ENCODE data around the gene TSPAN9.

GRCh38 chr12:3271146-3271545, 194.0 kb downstream of the TSPAN9 start:
- no peak for TF ChIP-seq CTCF (IDR thresholded peaks at IDR 0.05)
- TF ChIP-seq ZFP36 (IDR thresholded peaks at IDR 0.05; ENCODE audit: borderline replicate concordance, partially characterized antibody) = no peak
- no peak for TF ChIP-seq POLR2A (IDR thresholded peaks at IDR 0.05; ENCODE audit: low read length)
- TF ChIP-seq HDAC2 (IDR thresholded peaks at IDR 0.05) = no peak
- TF ChIP-seq MYC (IDR thresholded peaks at IDR 0.05; ENCODE audit: borderline replicate concordance, low read length) = no peak
- no peak for TF ChIP-seq KDM1A (IDR thresholded peaks at IDR 0.05; ENCODE audit: low read depth)
- no peak for TF ChIP-seq RFX5 (IDR thresholded peaks at IDR 0.05)
- TF ChIP-seq USF2 (IDR thresholded peaks at IDR 0.05) = no peak
